DMS114 treated with DMSO at 0.1 percent for 48 hours (cell line): ENCODE measurements around the gene ARHGEF39.
A peak's percentile ranks its signal among the peaks of the same experiment; 100 is the strongest.

ENCODE experiments used
- DNase-seq: peaks from one replicate; lab custom pipeline; 2025; ENCODE audit not compliant: unreplicated experiment; lab: John Stamatoyannopoulos, UW

The ARHGEF39 gene

DNA sequence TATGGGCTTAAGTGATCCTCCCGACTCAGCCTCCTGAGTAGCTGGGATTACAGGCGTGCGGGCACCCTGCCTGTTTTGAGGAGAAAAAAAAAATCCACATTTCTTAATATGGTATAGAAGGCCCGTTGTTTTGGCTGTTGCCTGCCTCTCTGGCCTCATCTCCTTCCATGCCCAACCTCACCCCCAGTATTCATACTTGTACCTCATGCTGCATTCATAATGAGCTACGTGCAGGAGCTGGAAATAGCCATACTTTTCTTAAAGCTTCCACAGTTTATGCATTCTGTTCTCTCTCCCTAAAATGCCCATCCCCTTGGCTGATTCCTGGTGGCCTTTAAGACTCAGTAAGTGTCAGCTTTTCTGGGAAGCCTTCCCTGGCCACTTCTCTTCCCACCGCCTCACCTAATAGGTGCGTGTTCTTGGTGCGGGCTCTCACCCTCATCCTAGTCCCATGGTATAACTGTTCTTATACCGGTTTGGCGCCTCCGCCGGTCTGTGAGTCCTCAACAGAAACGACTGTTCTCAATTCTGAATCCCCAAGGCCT, 26.8 kb upstream of the ARHGEF39 start:
- no peak for DNase-seq

DNA sequence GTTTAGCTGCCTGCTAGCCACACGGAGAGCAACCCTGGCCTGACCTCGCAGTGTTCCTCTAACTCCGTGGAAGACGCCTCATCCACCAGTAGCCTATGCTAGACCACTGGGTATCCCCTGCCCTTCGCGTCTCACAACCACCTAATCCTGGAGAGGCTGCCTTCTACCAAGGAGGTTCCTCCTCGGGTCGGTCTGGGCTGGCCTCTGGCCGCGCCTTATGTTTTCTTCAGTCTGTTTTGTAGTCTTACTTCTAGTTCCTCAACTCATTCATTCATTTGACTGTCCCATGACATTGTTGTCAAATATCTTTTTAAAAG, 26.3 kb upstream of the ARHGEF39 start:
- no peak for DNase-seq

DNA sequence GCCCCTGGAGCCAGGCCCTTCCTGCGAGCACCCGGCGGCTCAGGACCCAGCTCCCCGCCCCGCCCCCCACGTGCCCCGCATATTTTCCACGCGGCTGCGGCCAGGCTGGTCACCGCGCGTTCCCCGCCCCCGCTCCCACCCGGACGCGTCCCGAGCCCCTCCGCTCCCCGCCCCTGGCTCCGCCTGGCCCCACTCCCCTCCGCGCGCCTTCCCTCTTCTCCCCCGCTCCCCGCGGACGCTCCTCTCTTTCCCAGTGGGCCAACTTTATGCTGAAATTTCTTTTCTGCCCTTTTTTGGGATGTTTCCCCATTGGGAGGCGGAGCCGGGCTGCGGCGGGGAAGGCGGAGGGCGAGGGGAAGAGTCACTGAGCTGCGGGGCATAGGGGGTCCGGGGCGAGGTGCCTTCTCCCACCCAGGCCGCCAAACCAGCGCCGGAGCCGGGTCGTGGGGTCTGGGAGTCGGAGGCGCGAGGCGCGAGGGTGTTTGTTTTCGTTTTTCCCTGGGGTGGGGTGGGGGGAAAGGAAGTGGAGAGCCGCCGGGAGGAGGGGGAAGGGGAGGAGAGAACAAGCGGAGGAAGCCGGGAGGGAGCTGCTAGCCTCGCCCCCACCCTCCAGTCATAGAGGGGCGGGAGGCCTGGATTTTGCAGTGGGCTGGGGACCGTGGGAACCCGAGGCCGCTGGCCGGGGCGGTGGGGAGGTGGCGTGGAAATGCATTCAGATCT, 25.8 kb upstream of the ARHGEF39 start:
- DNase-seq, result peak; percentile 67

DNA sequence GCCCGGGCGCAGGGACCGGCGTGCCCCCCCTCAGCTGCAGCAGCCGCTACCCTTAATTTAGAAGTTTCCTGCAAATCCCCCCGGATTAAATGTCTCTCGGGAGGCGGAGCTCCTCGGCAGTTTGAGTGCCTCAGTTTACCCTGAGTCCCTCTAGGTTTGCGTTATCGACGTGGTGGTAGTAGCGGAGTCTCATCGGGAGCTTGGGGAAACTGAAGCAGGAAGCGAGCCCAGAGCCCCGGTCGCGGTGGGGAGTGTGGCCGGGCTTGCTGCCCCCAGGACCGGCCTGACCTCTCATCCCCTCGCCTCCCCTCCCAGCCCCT, 25.3 kb upstream of the ARHGEF39 start:
- DNase-seq, result peak; percentile 28

DNA sequence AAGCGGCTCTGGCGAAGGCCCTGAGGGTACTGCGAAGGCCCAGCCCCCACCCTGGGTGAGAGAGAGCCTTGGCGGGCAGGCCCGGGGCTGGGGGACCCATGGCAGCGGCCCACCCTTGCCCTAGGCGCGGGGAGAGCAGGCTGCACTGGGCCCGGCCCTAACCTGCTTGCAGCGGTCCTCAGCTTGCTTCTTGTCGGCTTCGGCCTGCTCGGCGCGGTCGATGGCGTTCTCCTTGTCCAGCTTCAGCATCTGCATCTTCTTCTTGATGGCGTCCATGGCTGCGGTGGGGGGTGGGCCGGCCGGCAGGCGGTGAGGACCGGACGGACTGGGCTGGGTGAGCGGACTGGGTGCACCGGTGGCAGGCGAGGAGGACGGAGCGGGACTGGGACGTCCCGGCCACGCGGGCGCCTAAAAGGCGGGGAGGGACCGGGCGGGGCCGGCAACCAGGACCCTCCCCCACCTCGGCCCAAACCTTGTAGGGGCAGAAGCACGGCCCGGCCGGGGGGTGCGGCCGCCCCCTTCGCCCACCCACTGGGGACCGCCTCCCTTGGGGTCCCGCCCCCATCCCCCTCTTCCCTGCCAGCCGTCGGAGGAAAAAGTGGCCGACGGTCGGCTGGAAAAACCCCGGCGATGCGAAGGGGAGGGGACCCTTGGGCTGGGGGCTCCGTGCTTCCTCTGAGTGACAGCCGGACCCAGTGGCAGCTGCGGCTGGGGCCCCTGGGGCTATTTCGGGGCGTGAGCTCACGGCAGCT, 24.7 kb upstream of the ARHGEF39 start, which contains the start of gene TPM2:
Gene TPM2, minus strand, starts transcription at position 384 of the 752 bp plus-strand sequence. Its CDS starts 108 bp downstream, at position 276.
- no peak for DNase-seq

DNA sequence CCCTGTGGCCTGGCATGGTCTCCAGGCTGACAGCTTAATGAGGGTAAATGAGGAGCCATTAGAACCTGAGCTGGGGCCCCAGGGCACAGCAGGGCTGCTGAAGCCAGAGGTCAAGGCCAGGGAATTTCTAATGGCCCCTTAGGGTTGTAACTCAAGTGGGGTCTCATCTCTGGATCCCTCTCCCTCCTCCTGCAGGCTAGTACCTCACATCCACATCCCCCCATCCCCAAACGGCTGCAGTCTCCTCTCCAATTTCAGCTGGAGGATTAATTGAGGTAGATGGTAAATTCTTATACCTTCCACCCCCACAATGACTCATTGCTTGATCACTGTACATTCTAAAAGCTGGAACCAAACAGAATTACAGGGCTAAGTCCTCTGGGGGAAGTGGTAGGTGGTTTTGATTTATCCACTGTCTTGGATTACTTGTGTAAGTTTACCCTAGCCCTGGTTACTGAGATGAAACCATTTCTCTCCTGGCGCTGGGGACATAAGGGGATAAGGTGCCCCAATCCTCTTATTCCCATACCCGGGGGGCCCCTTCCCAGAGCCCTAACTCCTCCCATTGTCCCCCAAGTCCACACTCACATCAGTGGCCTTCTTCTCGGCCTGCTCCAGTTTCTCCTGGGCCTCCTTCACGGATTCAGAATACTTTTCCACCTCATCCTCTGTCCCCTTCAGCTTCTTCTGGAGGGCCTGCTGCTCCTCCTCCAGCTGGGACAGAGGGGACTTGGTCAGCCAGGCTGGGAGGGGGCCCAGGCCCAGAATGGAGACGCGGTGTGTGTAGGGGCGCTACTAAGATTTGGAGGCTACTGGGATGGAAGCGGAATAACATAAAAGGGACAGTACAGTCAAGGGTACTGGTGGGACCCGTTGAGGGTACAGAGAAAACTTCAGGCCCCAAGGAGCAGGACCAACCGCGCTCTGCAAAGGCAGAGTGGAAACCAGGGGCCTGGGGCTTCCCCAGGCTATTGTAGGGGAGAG, 23.9 kb upstream of the ARHGEF39 start:
- DNase-seq, result no peak

DNA sequence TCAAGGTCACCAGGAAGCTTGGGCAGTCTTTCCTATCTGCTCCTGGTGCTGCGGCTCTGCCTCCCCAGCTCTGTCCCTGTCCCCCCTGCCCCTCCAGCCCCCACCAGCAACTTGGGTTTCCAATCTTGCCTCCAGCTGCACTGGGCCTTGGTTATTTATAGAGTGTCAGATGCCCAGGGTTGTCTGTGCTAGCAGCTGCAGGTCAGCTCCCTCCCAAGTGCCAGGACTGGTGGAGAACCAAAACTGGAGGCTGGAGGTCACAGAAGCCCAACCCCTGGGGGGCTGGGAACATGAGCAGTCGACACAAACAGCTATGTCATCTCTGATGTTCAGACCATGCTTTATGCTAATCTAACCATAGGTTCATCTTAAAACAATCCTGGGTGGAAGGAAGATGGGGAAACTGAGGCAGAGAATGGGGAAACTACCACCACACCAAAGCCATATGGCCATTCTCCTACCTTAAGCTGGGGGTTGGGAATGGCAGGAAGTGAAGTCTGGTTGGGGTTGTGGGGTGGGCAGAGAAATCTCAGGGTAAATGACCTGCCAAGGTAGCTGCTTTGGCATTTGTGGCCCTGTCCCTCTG, 23.1 kb upstream of the ARHGEF39 start:
- no peak for DNase-seq

DNA sequence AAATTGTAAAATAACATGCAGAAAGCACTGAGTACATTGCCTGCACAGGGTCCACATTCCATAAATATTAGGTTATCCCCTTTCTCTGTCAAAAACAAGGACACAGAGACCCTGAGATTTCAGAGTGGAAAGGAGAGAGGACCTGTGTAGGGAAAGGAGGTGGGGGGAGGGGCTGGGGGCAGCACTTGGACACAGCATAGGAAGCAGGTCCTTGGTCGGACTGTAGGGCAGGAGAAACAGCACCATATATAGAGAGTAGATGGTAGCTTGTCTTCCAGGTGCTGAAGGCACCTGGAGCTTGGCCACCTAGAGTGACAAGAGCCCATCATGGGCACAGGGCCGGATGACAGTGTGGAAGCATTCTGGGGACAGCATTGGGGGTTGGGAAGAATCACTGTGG, 22.3 kb upstream of the ARHGEF39 start:
- no peak for DNase-seq

DNA sequence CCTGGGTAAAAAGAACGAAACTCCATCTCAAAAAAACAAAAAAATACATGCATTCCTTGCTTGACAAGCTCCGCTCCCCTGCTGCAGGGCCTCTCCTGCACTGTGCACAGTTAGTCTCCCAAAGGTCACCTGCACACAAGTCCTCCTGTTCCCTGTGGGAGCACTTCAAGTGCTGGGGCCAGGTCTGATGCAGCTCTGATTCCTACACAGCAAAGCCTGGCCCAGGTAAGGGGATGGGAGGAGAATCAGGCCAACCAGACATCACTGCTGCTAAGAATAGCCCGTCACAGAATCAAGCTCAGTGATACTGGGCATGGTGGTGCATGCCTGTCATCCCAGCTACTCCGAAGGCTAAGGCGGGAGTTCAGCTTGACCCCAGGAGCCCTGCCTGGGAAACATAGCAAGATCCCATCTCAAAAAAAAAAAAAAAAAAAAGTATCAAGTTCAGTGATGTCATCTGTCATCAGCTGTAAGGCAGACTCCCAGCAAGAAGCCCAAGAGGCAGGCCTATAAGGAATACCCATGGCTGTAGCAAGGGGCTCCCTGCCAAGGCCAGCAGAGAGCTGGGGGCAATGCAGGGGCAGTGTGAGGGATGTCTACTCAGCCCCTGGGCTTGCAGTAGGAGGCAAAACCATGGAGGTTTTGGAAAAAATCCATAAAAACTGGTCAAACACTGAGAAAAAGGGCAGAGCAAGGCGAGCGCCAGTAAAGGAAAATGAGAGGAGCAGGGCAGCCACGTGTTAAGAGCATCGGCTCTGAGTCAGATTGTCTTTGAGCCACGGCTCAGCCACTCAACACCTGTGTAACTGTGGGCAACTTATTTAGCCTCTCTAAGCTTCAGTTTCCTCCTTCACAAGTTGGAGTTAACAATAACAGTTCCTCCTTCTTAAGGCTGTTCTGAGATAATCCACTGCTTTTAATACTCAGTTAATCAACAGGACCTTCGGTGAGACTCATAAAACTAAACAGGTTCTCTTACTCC, 21.5 kb upstream of the ARHGEF39 start:
- no peak for DNase-seq

DNA sequence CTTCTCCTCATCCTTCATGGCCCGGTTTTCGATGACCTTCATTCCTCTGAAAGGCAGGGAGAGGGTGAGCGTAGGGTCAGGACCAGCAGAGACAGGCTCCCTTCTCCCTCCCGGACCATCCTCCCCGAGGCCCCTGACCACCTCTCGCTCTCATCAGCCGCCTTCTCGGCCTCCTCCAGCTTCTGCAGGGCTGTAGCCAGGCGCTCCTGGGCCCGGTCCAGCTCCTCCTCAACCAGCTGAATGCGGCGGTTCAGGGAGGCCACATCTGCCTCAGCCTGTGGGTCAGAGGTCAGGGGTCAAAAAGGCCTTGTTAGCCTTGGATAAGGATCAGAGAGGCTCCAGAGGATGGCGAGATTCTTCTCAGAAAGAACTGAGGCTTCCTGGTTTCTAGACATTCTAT, 20.5 kb upstream of the ARHGEF39 start:
- no peak for DNase-seq

DNA sequence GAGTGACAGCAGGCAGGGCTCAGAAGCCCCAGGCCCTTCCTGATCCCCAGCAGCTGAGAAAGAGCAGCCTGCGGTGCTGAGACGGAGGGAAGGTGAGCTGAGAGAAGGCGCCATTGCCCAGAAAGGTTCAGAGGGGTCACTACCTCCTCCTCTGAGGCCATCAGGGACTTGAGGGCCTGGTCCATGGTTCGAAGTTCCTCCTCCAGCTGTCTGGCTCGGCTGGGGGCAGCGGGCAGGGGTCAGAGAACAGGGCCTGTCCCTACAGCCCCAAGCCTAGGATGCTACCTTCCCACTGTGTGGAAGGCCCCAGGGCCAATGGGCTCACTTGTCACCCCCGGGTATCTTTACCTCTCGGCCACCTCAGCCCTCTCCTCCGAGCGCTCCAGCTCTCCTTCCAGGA, 19.9 kb upstream of the ARHGEF39 start:
- no peak for DNase-seq

DNA sequence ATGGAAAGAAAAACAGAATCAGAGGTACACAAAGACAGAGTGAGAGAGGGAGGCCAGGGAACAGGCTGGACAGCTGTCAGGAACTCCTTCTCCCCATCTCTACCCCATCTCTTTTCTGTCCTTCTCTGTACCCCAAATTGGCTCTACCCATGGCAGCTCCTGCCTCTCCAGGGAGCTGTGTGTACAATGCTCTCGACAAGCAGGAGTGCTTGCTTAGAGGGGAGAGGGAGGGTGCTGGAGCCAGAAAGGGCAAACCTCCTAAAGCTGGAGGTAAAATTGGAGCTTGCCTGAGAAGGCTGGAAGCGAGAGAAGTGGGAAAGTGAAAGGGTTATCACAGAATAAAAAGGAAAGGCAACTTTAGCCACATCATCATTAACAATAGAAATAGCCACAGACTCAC, 18.3 kb upstream of the ARHGEF39 start:
- no peak for DNase-seq

DNA sequence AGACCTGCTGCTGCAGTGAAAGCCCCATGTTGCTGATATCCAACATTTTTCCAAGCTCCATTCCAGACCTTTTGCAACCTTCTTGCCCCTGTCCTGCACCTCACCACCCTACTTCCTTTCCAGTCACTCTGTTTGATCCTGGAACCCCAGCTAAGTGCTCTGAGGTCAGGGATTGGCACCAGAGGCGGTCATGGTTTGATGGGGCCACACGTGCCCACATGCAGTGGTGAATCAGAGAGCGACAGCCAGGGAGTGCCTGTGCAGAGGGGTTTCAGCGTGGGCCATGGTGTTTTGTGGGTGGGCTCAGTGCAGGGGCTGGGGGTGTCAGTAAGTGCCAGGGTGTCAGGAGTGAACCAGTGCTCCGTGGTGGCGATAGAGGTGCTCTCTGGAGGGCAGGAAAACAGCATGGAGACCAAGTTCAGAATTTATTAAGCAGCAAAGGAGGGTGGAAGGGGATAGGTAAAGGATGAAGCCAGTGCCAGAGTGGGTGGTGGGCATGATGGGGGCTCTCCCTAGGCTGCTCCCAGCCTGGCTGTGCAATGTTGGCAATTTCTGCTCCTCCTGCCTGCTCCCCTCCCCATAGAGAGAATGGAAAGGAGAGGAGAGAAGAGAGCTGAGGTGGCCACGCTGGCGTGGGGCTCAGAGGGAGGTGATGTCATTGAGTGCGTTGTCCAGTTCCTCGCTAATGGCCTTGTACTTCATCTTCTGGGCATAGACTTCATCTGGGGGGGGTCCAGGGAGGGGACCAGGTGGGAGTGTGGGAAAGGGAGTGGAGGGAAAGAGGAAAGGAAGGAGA, 17.7 kb upstream of the ARHGEF39 start:
- DNase-seq, result no peak

DNA sequence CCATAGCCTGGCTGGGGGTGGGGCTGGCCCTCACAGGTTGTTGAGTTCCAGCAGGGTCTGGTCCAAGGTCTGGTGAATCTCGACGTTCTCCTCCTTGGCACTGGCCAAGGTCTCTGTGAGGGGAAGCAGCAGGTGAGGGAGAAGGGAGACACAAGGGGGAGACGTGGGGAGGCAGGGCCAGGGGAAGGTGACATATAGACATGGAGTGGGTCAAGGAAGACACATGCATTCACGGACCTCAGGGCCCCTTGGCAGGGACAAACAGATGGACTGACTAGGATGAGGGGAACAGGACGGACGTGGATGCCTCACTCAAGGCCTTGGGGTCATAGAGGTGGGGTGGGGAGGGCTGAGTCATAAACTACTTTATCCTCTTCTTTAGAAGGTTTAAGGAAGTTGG, 17.1 kb upstream of the ARHGEF39 start:
- no peak for DNase-seq

DNA sequence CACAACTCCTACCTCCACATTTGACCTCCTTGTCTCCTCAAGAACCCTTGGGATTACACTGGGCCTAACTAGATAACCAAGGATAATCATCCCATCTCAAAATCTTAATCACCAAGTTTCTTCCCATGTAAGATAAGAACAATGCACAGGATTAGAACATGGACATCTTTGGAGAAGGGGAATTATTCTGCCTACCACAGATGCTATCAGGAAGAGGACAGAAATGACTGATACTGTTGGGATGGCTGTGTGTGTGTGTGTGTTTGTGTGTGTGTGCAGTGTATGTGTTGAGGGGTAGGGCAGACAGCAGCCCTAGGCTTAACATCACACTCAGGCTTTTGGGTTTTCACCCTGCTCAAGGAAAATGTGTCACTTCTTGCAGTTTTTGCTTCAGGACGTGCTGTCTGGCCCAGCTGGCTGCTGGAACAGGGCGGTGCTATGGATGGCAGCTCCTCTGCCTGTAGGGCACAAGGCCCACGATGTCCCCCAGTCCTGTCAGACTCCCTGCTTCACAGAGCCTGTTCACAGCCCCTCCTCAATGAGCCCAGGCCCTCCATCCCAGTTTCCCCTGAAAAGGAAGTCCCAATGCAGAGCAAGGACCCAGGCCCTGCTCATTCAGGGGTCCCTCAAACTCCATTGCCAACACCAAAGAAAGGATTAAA, 16.5 kb upstream of the ARHGEF39 start:
- DNase-seq, result no peak

DNA sequence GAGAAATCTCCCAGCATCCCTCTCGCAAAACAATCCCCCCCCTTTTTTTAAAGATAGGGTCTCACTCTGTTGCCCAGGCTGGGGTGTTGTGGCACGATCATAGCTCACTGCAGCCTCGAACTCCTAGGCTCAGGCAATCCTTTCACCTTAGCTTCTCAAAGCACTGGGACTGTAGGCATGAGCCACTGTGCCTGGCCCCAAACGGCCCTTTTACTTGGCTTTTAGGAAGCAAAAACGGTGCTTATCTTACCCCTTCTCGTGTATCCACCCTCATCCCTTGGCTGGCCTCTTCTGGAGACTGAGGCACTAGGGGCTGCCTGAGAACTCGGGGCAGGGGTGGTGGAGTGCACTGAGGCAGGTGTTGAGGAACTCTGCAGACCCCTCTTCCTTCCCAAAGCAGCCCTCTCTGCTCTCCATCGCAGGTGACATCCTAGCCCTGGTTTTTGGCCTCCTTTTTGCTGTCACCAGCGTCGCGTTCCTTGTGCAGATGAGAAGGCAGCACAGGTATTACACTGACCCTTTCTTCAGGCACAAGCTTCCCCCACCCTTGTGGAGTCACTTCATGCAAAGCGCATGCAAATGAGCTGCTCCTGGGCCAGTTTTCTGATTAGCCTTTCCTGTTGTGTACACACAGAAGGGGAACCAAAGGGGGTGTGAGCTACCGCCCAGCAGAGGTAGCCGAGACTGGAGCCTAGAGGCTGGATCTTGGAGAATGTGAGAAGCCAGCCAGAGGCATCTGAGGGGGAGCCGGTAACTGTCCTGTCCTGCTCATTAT, 15.5 kb upstream of the ARHGEF39 start:
- DNase-seq, result no peak

DNA sequence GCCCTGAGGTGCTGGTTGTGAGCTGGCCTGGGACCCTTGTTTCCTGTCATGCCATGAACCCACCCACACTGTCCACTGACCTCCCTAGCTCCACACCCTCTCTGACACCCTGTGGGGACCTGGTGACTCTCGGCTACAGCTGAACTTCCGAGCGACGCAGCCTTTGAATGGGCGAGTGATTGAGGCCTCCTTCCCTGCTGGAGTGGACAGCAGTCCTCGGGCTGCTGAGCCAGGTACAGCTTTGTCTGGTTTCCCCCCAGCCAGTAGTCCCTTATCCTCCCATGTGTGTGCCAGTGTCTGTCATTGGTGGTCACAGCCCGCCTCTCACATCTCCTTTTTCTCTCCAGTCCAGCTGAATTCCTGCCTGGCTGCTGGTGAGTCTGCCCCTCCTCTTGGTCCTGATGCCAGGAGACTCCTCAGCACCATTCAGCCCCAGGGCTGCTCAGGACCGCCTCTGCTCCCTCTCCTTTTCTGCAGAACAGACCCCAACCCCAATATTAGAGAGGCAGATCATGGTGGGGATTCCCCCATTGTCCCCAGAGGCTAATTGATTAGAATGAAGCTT, 14.9 kb upstream of the ARHGEF39 start:
- DNase-seq, result no peak
